A549 (cell line): ENCODE data around the gene ATP7B. TPM values are rescaled to one million over a fixed set of nuclear protein-coding genes. Genes with fewer than 3 reads are reported as not detected.

Experiments used
- ATAC-seq, 2 experiments: fragments of 200-7000 bp in 1 of 2; fragments of >200 bp in 1 of 2; cut with Nextera tagmentation in 1 of 2; cut with Tn5 transposase in 1 of 2; 3 replicates each; pipeline versions ENCODE4 v1.8.0 to v1.9.1; 2018 to 2020; ENCODE audit warnings: mild to moderate bottlenecking in 1 of 2, moderate library complexity in 1 of 2
- CTCF ChIA-PET: fragments of 300-600 bp; sonication (Branson Sonifier 250); formaldehyde crosslinking; extraction: SDS; loops from one replicate; lab custom pipeline; 2021; ENCODE audit warnings: antibody characterized with exemption, inconsistent platforms; lab: Yijun Ruan, JAX
- POLR2A ChIA-PET: fragments of 350-600 bp; formaldehyde crosslinking; extraction: SDS; loops from one replicate; lab custom pipeline; 2021; ENCODE audit warnings: antibody characterized with exemption, inconsistent platforms; lab: Yijun Ruan, JAX
- DNase-seq, 2 experiments: peaks; one replicate each; pipeline versions ENCODE4 v3.0.0 to v3.0.0-alpha.2; 2011 to 2016; ENCODE audit warnings: low read depth in 1 of 2, low spot score in 1 of 2
- FAIRE-seq: peaks from 2 replicates; lab custom pipeline; 2011; peaks lifted over from hg19 to GRCh38; lab: Jason Lieb, UNC
- H3K27ac ChIP-seq, 2 experiments: fragments of >200 bp; sonication (Bioruptor Twin); formaldehyde crosslinking; 3 replicates each; pipeline ENCODE4 v1.5.1; 2016 to 2017
- H3K4me1 ChIP-seq: fragments of >200 bp; sonication (Bioruptor Twin); formaldehyde crosslinking; 3 replicates; pipeline ENCODE4 v1.6.1; 2016
- H3K4me2 ChIP-seq: fragments of >200 bp; sonication (Bioruptor Twin); formaldehyde crosslinking; 3 replicates; pipeline ENCODE4 v1.6.1; 2016
- H3K4me3 ChIP-seq: fragments of >200 bp; sonication (Bioruptor Twin); formaldehyde crosslinking; 3 replicates; pipeline ENCODE4 v1.5.1; 2016
- H3K9me3 ChIP-seq: fragments of >200 bp; sonication (Bioruptor Twin); formaldehyde crosslinking; 3 replicates; pipeline ENCODE4 v1.6.1; 2016
- CHD2 ChIP-seq: fragments of 150-350 bp; IDR thresholded peaks from 2 replicates; pipeline ENCODE4 v1.6.1; 2014; ENCODE audit warnings: low read length; ENCODE audit not compliant: partially characterized antibody
- EP300 ChIP-seq, 2 experiments: fragments of >200 bp; sonication (Bioruptor Twin); formaldehyde crosslinking; IDR thresholded peaks; 2 replicates in 1 of 2; 3 replicates in 1 of 2; pipeline ENCODE4 v1.6.1; 2016 to 2017
- FOSB ChIP-seq: fragments of 250-450 bp; sonication (Bioruptor Pico); IDR thresholded peaks from 2 replicates; pipeline ENCODE4 v1.5.0; 2020; ENCODE audit warnings: mild to moderate bottlenecking, moderate library complexity
- MAFK ChIP-seq: fragments of 450-650 bp; IDR thresholded peaks from 2 replicates; pipeline ENCODE4 v1.6.1; 2014; ENCODE audit not compliant: partially characterized antibody
- MAZ ChIP-seq: fragments of 150-350 bp; IDR thresholded peaks from 2 replicates; pipeline ENCODE4 v1.6.1; 2014; ENCODE audit warnings: antibody characterized with exemption, low read depth, low read length, borderline replicate concordance
- PHF8 ChIP-seq: fragments of 200-600 bp; sonication (generic); IDR thresholded peaks from 2 replicates; pipeline ENCODE4 v1.6.1; 2016; ENCODE audit warnings: low read depth, mild to moderate bottlenecking, antibody characterized with exemption, moderate library complexity, borderline replicate concordance
- POLR2AphosphoS2 ChIP-seq: conservative IDR thresholded peaks from 2 replicates; pipeline ENCODE4 v1.6.1; 2012; ENCODE audit warnings: low read length, improper control_type of control experiment, inconsistent platforms
- REST ChIP-seq: fragments of 200-600 bp; sonication (generic); IDR thresholded peaks from 2 replicates; pipeline ENCODE4 v1.6.1; 2016; ENCODE audit warnings: antibody characterized with exemption, mild to moderate bottlenecking, moderate library complexity
- TFCP2L1 ChIP-seq: fragments of 250-450 bp; sonication (Bioruptor Pico); IDR thresholded peaks from 2 replicates; pipeline ENCODE4 v1.5.0; 2021; ENCODE audit warnings: mild to moderate bottlenecking
- USF2 ChIP-seq: fragments of 450-650 bp; IDR thresholded peaks from 2 replicates; pipeline ENCODE4 v1.6.1; 2014; ENCODE audit warnings: antibody characterized with exemption
- ZFP36 ChIP-seq: fragments of 450-650 bp; IDR thresholded peaks from 2 replicates; pipeline ENCODE4 v1.6.1; 2014; ENCODE audit warnings: borderline replicate concordance; ENCODE audit not compliant: partially characterized antibody
- WGBS: methylation state at CpG from one replicate; pipeline ENCODE4 v1.1.6; 2017; ENCODE audit errors: missing lambda C conversion rate; 5-methylcytosine and 5-hydroxymethylcytosine counted together
- polyA plus RNA-seq, 4 experiments: library from polyadenylated mRNA; depleted of rRNA in 3 of 4; stranded (reverse); fragments of >200 nt; fragmentation: RNase III in 1 of 4; extraction: RNeasy Plus Mini Kit Qiagen cat#74134 plus additional on column Dnase treatment in 1 of 4; gene quantifications; 2 replicates in 3 of 4; 3 replicates in 1 of 4; pipeline ENCODE4 v1.2.3, GENCODE V29; 2011 to 2017
- TF ChIP-seq, protein P1 (sequence below): IDR thresholded peaks from 2 replicates; pipeline ENCODE4 v1.6.1; 2012
- TF ChIP-seq, protein P2 (sequence below): IDR thresholded peaks from 2 replicates; pipeline ENCODE4 v1.6.1; 2012
- TF ChIP-seq, protein P3 (sequence below): fragments of >200 bp; sonication (Bioruptor Twin); formaldehyde crosslinking; IDR thresholded peaks from 3 replicates; pipeline ENCODE4 v1.5.1; 2016

ATP7B gene
- polyA plus RNA-seq, 2 of the 4 experiments (the other 2 are of a cell fraction) = 2.8 to 3.9 TPM

- Histone ChIP-seq H3K9me3 (no peaks in the 10 kb centered on the region), H3K4me1 (no peaks in the 10 kb centered on the region), H3K4me3 (no peak overlapping the region), H3K27ac (no peak overlapping the region), H3K4me2 (no peak overlapping the region)
- ChIA-PET POLR2A (no interaction called here), CTCF (no interaction called here)
- WGBS = 87% methylated on average over 3 of the region's 3 CpGs
- TF ChIP-seq TFCP2L1 (CRISPR knock-in tag) = no peak
- FAIRE-seq (no peak), ATAC-seq (no peak), DNase-seq (no peak)
Measured at GRCh38 chr13:52026246-52026626, 15.0 kb upstream of the ATP7B start.

DNA sequence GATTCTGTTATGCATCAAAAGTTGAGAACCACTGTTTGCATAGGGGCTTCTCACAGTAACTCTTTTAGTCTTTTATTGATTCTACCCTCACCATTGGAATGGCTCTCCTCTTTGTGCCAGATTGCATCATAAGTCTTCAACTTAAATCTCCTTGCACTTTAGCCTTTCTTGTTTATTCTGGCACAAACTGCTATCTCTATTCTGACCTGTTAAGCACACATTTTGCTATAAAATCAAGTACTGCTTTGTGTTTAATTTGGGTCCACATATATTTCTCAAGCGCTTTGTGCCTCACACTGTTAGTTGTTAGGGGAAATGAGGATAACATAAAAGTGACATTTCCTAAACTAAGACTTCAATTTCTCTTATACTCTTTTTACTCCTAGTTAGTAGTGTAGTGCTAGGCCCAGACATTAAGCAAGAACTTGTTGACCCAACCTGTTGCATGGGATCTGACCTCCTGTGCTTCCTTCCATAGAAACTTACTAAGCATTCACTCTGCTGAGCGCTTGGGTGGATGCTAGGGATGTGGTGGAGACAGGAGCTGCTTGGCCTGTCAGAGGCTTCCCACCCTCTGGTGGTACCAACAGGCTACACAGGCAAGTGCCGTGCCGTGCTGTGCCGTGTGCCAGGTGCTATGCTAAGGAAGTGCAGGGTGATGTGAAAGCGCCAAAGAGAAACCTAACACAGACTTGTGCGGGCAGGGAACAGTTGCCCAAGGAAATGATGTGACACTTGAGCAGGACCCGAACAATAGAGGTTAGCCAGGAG lies 14.4 kb upstream of the ATP7B start:
- FAIRE-seq = no peak

More for the DNA sequence above, 14.4 kb upstream of the ATP7B start:
- DNase-seq = no peak
- TF ChIP-seq REST (no peak), TFCP2L1 (CRISPR knock-in tag) (no peak), EP300 (IDR thresholded peaks at IDR 0.05) (no peak), CHD2 (no peak), MAZ (no peak), MAFK (no peak), PHF8 (no peak), FOSB (CRISPR knock-in tag) (no peak), USF2 (no peak), ZFP36 (no peak), POLR2AphosphoS2 (no peak)
- TF ChIP-seq, protein P1, sequence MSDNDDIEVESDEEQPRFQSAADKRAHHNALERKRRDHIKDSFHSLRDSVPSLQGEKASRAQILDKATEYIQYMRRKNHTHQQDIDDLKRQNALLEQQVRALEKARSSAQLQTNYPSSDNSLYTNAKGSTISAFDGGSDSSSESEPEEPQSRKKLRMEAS = no peak
- TF ChIP-seq, protein P2, sequence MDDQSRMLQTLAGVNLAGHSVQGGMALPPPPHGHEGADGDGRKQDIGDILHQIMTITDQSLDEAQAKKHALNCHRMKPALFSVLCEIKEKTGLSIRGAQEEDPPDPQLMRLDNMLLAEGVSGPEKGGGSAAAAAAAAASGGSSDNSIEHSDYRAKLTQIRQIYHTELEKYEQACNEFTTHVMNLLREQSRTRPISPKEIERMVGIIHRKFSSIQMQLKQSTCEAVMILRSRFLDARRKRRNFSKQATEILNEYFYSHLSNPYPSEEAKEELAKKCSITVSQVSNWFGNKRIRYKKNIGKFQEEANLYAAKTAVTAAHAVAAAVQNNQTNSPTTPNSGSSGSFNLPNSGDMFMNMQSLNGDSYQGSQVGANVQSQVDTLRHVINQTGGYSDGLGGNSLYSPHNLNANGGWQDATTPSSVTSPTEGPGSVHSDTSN = no peak
- TF ChIP-seq, protein P3, sequence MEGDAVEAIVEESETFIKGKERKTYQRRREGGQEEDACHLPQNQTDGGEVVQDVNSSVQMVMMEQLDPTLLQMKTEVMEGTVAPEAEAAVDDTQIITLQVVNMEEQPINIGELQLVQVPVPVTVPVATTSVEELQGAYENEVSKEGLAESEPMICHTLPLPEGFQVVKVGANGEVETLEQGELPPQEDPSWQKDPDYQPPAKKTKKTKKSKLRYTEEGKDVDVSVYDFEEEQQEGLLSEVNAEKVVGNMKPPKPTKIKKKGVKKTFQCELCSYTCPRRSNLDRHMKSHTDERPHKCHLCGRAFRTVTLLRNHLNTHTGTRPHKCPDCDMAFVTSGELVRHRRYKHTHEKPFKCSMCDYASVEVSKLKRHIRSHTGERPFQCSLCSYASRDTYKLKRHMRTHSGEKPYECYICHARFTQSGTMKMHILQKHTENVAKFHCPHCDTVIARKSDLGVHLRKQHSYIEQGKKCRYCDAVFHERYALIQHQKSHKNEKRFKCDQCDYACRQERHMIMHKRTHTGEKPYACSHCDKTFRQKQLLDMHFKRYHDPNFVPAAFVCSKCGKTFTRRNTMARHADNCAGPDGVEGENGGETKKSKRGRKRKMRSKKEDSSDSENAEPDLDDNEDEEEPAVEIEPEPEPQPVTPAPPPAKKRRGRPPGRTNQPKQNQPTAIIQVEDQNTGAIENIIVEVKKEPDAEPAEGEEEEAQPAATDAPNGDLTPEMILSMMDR = no peak
- no peaks in the 10 kb centered on the region for H3K4me1 ChIP-seq
- no peak overlapping the region for H3K27ac ChIP-seq
- ATAC-seq = no peak
- ChIA-PET CTCF (no interaction called here), POLR2A (no interaction called here)
- H3K9me3 ChIP-seq = no peaks in the 10 kb centered on the region
- 90% methylated on average over 8 of the region's 8 CpGs for WGBS
- no peak overlapping the region for H3K4me2 ChIP-seq
- no peak overlapping the region for H3K4me3 ChIP-seq
